GM12864 (cell line): ENCODE results near the gene KCNT2.

Experiments used
- DNase-seq: peaks from one replicate; pipeline ENCODE4 v3.0.0-alpha.2; 2011; ENCODE audit warnings: low read depth
- H3K4me3 ChIP-seq: 2 replicates; pipeline ENCODE4 v1.5.1; 2011; ENCODE audit warnings: mild to moderate bottlenecking, low read depth, low read length, control low read depth
- TF ChIP-seq, protein P1 (sequence below): IDR thresholded peaks from 2 replicates; pipeline ENCODE4 v1.5.1; 2011; ENCODE audit warnings: low read depth, mild to moderate bottlenecking, moderate library complexity, low read length, control low read depth, inconsistent platforms; ENCODE audit errors: missing control alignments

Gene KCNT2

DNA sequence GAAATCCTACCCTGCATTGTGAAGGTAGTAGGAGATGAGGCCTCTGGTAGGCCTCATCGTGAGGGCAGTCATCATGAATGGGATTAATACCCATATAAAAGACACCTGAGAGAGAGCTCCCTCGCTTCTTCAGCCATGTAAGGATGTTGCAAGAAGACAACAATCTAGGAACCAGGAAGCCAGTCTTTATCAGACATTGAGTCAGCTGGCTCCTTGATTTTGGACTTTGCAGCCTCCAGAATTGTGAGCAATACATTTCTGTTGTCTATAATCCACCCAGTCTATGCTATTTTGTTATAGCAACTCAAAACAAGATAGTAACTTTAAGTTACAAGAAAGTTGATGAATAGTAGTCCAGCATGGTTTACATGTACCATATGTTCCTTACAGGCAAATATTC lies 208.5 kb downstream of the KCNT2 start:
- TF ChIP-seq, protein P1, sequence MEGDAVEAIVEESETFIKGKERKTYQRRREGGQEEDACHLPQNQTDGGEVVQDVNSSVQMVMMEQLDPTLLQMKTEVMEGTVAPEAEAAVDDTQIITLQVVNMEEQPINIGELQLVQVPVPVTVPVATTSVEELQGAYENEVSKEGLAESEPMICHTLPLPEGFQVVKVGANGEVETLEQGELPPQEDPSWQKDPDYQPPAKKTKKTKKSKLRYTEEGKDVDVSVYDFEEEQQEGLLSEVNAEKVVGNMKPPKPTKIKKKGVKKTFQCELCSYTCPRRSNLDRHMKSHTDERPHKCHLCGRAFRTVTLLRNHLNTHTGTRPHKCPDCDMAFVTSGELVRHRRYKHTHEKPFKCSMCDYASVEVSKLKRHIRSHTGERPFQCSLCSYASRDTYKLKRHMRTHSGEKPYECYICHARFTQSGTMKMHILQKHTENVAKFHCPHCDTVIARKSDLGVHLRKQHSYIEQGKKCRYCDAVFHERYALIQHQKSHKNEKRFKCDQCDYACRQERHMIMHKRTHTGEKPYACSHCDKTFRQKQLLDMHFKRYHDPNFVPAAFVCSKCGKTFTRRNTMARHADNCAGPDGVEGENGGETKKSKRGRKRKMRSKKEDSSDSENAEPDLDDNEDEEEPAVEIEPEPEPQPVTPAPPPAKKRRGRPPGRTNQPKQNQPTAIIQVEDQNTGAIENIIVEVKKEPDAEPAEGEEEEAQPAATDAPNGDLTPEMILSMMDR, result no peak
- no peak for DNase-seq
- H3K4me3 ChIP-seq, result no peak overlapping the region

DNA sequence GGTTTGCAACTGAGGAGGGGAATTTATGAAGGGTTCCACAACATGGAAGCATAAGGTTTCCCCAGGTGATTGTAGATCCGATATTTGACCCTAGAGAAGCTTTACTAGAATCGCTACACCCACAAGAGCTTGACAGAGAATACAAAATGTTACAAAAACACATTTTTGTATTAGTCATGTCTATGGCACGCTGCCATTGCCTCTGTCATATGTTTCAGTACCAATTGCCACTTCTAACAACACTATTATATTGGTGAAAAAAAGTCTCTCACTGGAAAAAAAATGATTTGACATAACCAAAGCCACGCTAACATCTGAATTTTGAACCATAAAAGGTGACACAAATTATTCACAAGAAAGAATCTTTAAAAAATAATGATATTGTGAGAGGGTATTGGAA lies 214.5 kb downstream of the KCNT2 start:
- no peak overlapping the region for H3K4me3 ChIP-seq

DNA sequence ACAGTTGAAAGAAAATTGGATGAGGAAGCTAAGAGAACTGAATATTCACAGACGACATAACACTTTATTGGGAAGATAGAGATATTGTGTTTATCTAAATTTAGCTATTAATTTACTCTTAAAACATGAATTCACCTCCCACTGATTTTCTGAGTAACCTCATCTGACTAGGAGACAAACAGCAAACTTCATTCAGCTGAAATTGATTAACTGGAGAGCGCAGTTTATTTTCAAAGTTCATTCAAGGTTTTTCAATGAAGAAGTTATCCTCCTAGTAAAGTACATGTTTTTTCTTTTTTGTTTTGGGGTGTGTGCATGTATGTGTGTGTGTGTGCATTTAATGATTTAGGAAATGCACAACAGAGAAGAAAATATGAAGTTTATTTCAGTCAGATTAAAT lies 215.0 kb downstream of the KCNT2 start:
- TF ChIP-seq, protein P1, result no peak
- no peak for DNase-seq
- H3K4me3 ChIP-seq, result no peak overlapping the region

More for the DNA sequence above, 214.5 kb downstream of the KCNT2 start:
- TF ChIP-seq, protein P1, result no peak
- no peak for DNase-seq

DNA sequence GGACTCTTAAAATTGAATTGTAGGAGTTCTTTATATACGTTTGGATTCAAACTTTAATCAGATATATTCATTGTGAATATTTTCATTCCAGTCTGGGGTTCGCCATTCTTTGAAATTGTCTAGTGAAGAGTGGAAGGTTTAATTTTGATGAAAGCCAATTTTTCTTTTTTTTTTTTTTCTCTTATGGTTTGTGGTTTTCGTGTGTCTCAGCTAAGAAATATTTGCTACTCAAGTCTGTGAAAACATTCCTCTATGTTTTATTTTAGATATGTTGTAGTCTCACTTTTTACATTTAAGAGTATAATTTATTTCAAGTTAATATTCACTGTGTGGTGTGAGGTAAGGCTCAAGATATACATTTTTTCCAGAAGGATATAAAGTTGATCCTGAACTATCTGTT lies 220.5 kb downstream of the KCNT2 start:
- TF ChIP-seq, protein P1, result no peak
- no peak overlapping the region for H3K4me3 ChIP-seq
- no peak for DNase-seq

DNA sequence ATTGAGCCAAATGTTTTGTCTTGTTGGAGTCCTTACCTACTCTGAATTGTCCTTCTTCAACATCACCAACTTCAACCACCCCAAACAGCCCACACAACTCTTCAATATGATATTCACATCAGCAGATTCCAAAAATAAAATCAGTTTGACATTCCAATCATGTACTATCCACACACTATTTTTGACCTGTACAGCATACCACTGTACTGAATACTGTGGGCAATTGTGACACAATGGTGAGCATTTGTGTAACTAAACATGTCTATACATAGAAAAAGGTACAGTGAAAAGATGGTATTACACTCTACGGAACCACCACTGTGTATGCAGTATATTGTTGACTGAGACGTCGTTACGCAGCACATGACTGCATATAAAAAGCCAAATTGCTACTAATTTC lies 223.1 kb downstream of the KCNT2 start:
- no peak for DNase-seq
- no peak overlapping the region for H3K4me3 ChIP-seq
- TF ChIP-seq, protein P1, result no peak

DNA sequence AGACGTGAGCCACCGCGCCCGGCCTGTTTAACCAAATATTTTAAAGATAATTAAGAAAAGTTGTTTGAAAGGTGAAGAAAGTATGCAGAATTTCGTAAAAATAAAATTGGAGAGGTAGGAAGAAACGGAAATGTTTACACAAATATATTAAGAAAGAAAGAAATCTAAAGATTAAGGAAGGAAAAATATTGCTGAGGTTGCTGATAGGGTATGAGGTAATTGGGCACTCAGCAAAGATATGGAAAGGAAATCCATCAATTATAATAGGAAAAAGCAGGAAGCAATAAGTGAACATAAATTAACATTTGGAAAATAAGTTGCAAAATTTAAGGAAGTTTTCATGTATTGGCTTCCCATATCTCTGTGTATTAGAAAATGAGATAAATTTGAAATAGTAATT lies 225.9 kb downstream of the KCNT2 start:
- no peak overlapping the region for H3K4me3 ChIP-seq
- TF ChIP-seq, protein P1, result no peak
- DNase-seq, result no peak

DNA sequence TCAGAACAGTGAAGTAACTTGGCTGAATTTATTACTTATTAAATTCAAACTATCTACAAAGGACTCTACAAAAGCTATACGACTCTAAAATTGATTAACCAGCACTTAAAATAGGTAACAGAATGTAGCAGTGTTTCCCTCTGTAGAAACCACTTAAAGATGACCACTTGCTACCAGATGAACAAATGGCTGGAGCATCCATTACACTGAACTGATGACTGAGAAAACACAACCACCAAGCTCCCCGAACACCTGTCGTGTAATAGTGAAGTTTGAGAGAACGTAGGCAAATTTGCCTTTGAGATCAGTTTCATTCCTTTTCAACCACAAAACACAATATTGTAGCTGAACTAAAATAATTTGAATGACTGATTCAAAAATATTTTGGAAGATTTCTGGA lies 226.7 kb downstream of the KCNT2 start:
- TF ChIP-seq, protein P1, result no peak
- no peak overlapping the region for H3K4me3 ChIP-seq
- DNase-seq, result no peak
